Astrocyte (in vitro differentiated cells and primary cell): Measurements from ENCODE around the gene CHD6. TPM values are rescaled to one million over a fixed set of nuclear protein-coding genes. Genes with fewer than 3 reads are reported as not detected.

ENCODE experiments used
- DNase-seq: peaks from one replicate; pipeline ENCODE4 v3.0.0-alpha.2; 2010; ENCODE audit warnings: low read depth
- FAIRE-seq: peaks from 2 replicates; lab custom pipeline; 2011; peaks lifted over from hg19 to GRCh38; lab: Jason Lieb, UNC
- H2AFZ ChIP-seq: 2 replicates; pipeline ENCODE4 v1.6.0; 2012; ENCODE audit warnings: low read depth, low read length, inconsistent platforms
- H3K27ac ChIP-seq: 2 replicates; pipeline ENCODE4 v1.5.1; 2011; ENCODE audit warnings: low read depth, low read length, inconsistent platforms
- H3K27me3 ChIP-seq: 2 replicates; pipeline ENCODE4 v1.6.0; 2011; ENCODE audit warnings: low read length, inconsistent platforms; ENCODE audit not compliant: insufficient read depth
- H3K36me3 ChIP-seq: 2 replicates; pipeline ENCODE4 v1.5.1; 2011; ENCODE audit warnings: low read length, inconsistent platforms; ENCODE audit not compliant: insufficient read depth
- H3K4me1 ChIP-seq: 2 replicates; pipeline ENCODE4 v1.5.1; 2011; ENCODE audit warnings: low read length, inconsistent platforms; ENCODE audit not compliant: insufficient read depth
- H3K4me2 ChIP-seq: 2 replicates; pipeline ENCODE4 v1.6.0; 2012; ENCODE audit warnings: low read length, inconsistent platforms
- H3K4me3 ChIP-seq: 2 replicates; pipeline ENCODE4 v1.5.1; 2011; ENCODE audit warnings: low read depth, mild to moderate bottlenecking, low read length, inconsistent platforms; ENCODE audit not compliant: insufficient read depth
- H3K79me2 ChIP-seq: 2 replicates; pipeline ENCODE4 v1.6.0; 2012; ENCODE audit warnings: mild to moderate bottlenecking, low read length, inconsistent platforms; ENCODE audit not compliant: insufficient read depth
- H3K9ac ChIP-seq: 2 replicates; pipeline ENCODE4 v1.6.0; 2012; ENCODE audit warnings: mild to moderate bottlenecking, low read length, inconsistent platforms
- H3K9me3 ChIP-seq: 2 replicates; pipeline ENCODE4 v1.5.1; 2012; ENCODE audit warnings: low read depth, mild to moderate bottlenecking, low read length, inconsistent platforms; ENCODE audit not compliant: insufficient read depth
- H4K20me1 ChIP-seq: 2 replicates; pipeline ENCODE4 v1.6.0; 2012; ENCODE audit warnings: low read length, inconsistent platforms; ENCODE audit not compliant: insufficient read depth
- H3K27ac Mint-ChIP-seq: one replicate; pipeline ENCODE4 v1.8.0; 2021; ENCODE audit warnings: mild to moderate bottlenecking, mixed read lengths; ENCODE audit not compliant: unreplicated experiment
- H3K27me3 Mint-ChIP-seq: one replicate; pipeline ENCODE4 v1.8.0; 2021; ENCODE audit warnings: low read depth, mixed read lengths; ENCODE audit not compliant: unreplicated experiment
- H3K36me3 Mint-ChIP-seq: one replicate; pipeline ENCODE4 v1.8.0; 2021; ENCODE audit warnings: low read depth, mixed read lengths; ENCODE audit not compliant: unreplicated experiment
- H3K4me1 Mint-ChIP-seq: one replicate; pipeline ENCODE4 v1.8.0; 2021; ENCODE audit warnings: low read depth, mixed read lengths; ENCODE audit not compliant: unreplicated experiment
- H3K4me3 Mint-ChIP-seq: one replicate; pipeline ENCODE4 v1.8.0; 2021; ENCODE audit warnings: mild to moderate bottlenecking, moderate library complexity, mixed read lengths; ENCODE audit not compliant: unreplicated experiment
- H3K9me3 Mint-ChIP-seq: one replicate; pipeline ENCODE4 v1.8.0; 2021; ENCODE audit warnings: mild to moderate bottlenecking, mixed read lengths; ENCODE audit not compliant: unreplicated experiment
- CTCF ChIP-seq: IDR thresholded peaks from 2 replicates; pipeline ENCODE4 v1.5.1; 2011; ENCODE audit warnings: low read depth, mild to moderate bottlenecking, inconsistent platforms, low read length, moderate library complexity; ENCODE audit not compliant: insufficient read depth
- EZH2 ChIP-seq: IDR thresholded peaks from 2 replicates; pipeline ENCODE4 v1.6.1; 2012; ENCODE audit warnings: mild to moderate bottlenecking, low read length, inconsistent platforms; ENCODE audit not compliant: insufficient read depth
- total RNA-seq: library from RNA; stranded (reverse); gene quantifications from 2 replicates; pipeline ENCODE4 v1.2.1, GENCODE V29; 2021

Gene CHD6
- total RNA-seq, 1 donor from 2014 or later, result 44.7 TPM

GRCh38 chr20:41377275-41377674 is 240.9 kb downstream of the CHD6 start:
- Mint-ChIP-seq H3K36me3 (peaks cover 3% of the 10 kb centered on the region), H3K27me3 (peaks cover 62% of the 10 kb centered on the region), H3K4me3 (no peak overlapping the region), H3K27ac (no peak overlapping the region), H3K9me3 (peaks cover 12% of the 10 kb centered on the region), H3K4me1 (no peaks in the 10 kb centered on the region)
- H3K79me2 ChIP-seq, result no peaks in the 10 kb centered on the region
- no peak overlapping the region for H3K4me2 ChIP-seq
- H3K27me3 ChIP-seq, result peaks cover 8% of the 10 kb centered on the region
- no peaks in the 10 kb centered on the region for H3K36me3 ChIP-seq
- FAIRE-seq (no peak), DNase-seq (no peak)
- no peaks in the 10 kb centered on the region for H3K4me1 ChIP-seq
- H3K9ac ChIP-seq, result no peak overlapping the region
- H2AFZ ChIP-seq, result no peak overlapping the region
- no peak overlapping the region for H3K4me3 ChIP-seq
- no peak overlapping the region for H3K27ac ChIP-seq
- TF ChIP-seq CTCF, result no peak
- TF ChIP-seq EZH2, result no peak
- H3K9me3 ChIP-seq, result no peaks in the 10 kb centered on the region
- H4K20me1 ChIP-seq, result no peaks in the 10 kb centered on the region

- no peak overlapping the region for H3K4me3 Mint-ChIP-seq
- DNase-seq, result no peak
- no peaks in the 10 kb centered on the region for H4K20me1 ChIP-seq
- TF ChIP-seq CTCF (no peak), EZH2 (no peak)
- H3K9me3 Mint-ChIP-seq, result peaks cover 12% of the 10 kb centered on the region
- peaks cover 61% of the 10 kb centered on the region for H3K27me3 Mint-ChIP-seq
- no peak for FAIRE-seq
- no peak overlapping the region for H2AFZ ChIP-seq
- H3K79me2 ChIP-seq, result no peaks in the 10 kb centered on the region
- H3K4me1 Mint-ChIP-seq, result no peaks in the 10 kb centered on the region
- H3K27ac Mint-ChIP-seq, result no peak overlapping the region
- peaks cover 1% of the 10 kb centered on the region for H3K9me3 ChIP-seq
- peaks cover 8% of the 10 kb centered on the region for H3K27me3 ChIP-seq
- no peak overlapping the region for H3K27ac ChIP-seq
- no peak overlapping the region for H3K9ac ChIP-seq
- H3K4me1 ChIP-seq, result no peaks in the 10 kb centered on the region
- H3K36me3 ChIP-seq, result no peaks in the 10 kb centered on the region
- peaks cover 3% of the 10 kb centered on the region for H3K36me3 Mint-ChIP-seq
- no peak overlapping the region for H3K4me3 ChIP-seq
- no peak overlapping the region for H3K4me2 ChIP-seq
Observed at GRCh38 chr20:41376349-41376748, 241.8 kb downstream of the CHD6 start.

GRCh38 chr20:41375846-41376245 is 242.3 kb downstream of the CHD6 start:
- no peak overlapping the region for H2AFZ ChIP-seq
- H3K9me3 Mint-ChIP-seq, result peaks cover 17% of the 10 kb centered on the region
- no peaks in the 10 kb centered on the region for H3K4me1 ChIP-seq
- no peak for TF ChIP-seq EZH2
- TF ChIP-seq CTCF, result no peak
- H4K20me1 ChIP-seq, result no peaks in the 10 kb centered on the region
- H3K4me3 Mint-ChIP-seq, result no peak overlapping the region
- peaks cover 57% of the 10 kb centered on the region for H3K27me3 Mint-ChIP-seq
- peaks cover 3% of the 10 kb centered on the region for H3K36me3 Mint-ChIP-seq
- FAIRE-seq (no peak), DNase-seq (no peak)
- H3K27ac ChIP-seq, result no peak overlapping the region
- H3K9me3 ChIP-seq, result peaks cover 6% of the 10 kb centered on the region
- no peaks in the 10 kb centered on the region for H3K79me2 ChIP-seq
- no peak overlapping the region for H3K4me3 ChIP-seq
- H3K27ac Mint-ChIP-seq, result no peak overlapping the region
- H3K4me1 Mint-ChIP-seq, result no peaks in the 10 kb centered on the region
- H3K9ac ChIP-seq, result no peak overlapping the region
- no peaks in the 10 kb centered on the region for H3K36me3 ChIP-seq
- H3K27me3 ChIP-seq, result peaks cover 8% of the 10 kb centered on the region
- H3K4me2 ChIP-seq, result no peak overlapping the region
